ENCODE measurements around the gene THADA. TPM values are rescaled to one million over a fixed set of nuclear protein-coding genes. Genes with fewer than 3 reads are reported as not detected.
"Not testable (repeated sequence)": the region's sequence is repeated elsewhere in the genome, so short reads cannot be mapped to it uniquely, and the experiment has no call there.

The THADA gene
- total RNA-seq, 1 donor from 2014 or later: 43.3 TPM

GRCh38 chr2:43539436-43539835 is 56.4 kb downstream of the THADA start:
- no peak for DNase-seq (ENCODE audit: low read depth)

DNA sequence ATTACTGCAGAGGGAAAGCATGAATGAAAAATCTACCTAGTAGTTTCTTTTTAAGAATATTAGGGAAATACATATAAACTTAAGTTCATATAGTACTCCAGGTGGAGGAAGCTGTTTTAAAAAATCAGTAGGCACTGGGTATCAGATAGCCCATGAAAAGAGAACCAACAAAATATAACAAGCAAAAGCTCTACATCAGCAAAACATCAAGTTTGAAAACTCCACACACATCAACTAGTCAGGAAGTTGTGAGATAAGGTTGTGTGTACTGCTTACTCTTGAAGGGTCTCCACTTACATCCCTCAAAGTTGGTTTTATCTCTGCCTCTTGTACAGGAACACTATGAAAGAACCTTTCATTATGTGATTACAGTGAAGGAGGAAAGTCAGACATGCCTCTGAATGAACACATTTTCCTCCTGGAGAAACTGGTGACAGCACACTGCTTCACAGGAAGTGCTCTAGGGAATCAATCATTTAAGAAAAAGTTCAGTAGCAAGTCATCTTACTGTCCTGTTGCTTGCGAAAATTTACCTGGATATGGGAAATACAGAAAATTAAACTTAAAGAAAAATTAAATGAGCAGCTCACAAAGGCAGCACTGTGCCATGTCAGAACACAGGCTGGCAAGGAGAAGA is 57.7 kb downstream of the THADA start:
- DNase-seq (ENCODE audit: low read depth): no peak

- DNase-seq (ENCODE audit: low read depth): no peak
Measured at GRCh38 chr2:43537137-43537536, 58.7 kb downstream of the THADA start.

DNA sequence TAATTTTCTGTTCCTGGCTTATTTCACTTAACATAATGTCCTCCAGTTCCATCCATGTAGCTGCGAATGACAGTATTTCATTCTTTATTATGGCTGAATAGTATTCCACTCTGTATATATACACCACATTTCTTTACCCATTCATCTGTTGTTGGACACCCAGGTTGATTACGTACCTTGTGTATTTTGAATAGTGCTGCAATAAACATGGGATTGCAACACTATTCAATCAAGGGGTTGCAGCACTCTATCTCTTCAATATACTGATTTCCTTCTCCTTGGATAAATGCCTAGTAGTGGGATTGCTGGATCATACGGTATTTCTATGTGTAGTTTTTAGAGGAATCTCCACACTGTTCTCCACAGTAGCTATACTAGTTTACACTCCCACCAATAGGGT is 61.3 kb downstream of the THADA start:
- no peak for DNase-seq (ENCODE audit: low read depth)

- not testable (repeated sequence) for DNase-seq (ENCODE audit: low read depth)
Measured at GRCh38 chr2:43532572-43532971, 63.3 kb downstream of the THADA start.

- DNase-seq (ENCODE audit: low read depth): no peak
Measured at GRCh38 chr2:43531251-43531650, 64.6 kb downstream of the THADA start.

GRCh38 chr2:43526994-43527393 is 68.8 kb downstream of the THADA start:
- DNase-seq (ENCODE audit: low read depth): no peak

DNA sequence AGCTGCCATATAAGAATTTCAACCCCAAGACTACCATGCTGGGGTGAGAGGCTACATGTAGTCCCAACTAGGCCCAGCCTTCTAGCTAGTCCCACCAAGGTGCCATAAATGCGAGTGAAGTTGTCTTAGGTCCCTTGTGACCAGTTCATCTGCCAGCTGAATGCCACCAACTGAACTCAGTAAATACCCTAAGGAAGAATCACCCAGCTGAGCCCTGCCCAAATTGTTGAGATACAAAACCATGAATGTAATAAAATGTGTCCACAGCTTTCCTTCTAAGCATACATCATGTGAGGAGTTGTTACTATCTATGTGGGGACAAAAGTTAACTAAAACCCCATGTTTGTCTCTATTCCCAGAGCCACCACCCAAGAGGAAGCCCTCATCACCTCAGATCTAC is 70.3 kb downstream of the THADA start:
- DNase-seq (ENCODE audit: low read depth): no peak

- DNase-seq (ENCODE audit: low read depth): no peak
Measured at GRCh38 chr2:43524177-43524965, 71.5 kb downstream of the THADA start.

DNA sequence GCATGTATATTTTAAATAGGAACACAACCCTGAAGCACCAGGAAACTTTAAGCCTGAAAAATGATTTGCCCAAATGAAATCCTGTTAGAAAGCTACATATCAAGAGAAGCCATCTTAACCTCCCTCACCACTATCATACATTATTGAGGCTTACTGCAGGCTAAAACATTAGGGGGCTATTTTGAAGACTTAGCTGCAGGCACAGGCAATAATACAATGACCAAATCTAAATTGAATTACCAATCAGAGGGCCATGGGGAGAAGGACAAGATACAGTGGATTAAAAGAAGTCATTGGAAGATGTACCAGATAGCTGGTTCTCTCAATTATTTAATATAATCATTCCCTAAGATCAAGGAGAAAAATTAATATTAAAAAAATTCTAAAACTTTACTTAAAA is 73.7 kb downstream of the THADA start:
- DNase-seq (ENCODE audit: low read depth): no peak

- DNase-seq (ENCODE audit: low read depth): no peak
Measured at GRCh38 chr2:43521568-43521967, 74.3 kb downstream of the THADA start.

GRCh38 chr2:43520919-43521318 is 74.9 kb downstream of the THADA start:
- no peak for DNase-seq (ENCODE audit: low read depth)

GRCh38 chr2:43519643-43520221 is 76.1 kb downstream of the THADA start:
- peak; percentile 100 for DNase-seq (ENCODE audit: low read depth)

GRCh38 chr2:43518718-43519117 is 77.1 kb downstream of the THADA start:
- DNase-seq (ENCODE audit: low read depth): no peak

GRCh38 chr2:43518181-43518580 is 77.7 kb downstream of the THADA start:
- DNase-seq (ENCODE audit: low read depth): peak; percentile 37

DNA sequence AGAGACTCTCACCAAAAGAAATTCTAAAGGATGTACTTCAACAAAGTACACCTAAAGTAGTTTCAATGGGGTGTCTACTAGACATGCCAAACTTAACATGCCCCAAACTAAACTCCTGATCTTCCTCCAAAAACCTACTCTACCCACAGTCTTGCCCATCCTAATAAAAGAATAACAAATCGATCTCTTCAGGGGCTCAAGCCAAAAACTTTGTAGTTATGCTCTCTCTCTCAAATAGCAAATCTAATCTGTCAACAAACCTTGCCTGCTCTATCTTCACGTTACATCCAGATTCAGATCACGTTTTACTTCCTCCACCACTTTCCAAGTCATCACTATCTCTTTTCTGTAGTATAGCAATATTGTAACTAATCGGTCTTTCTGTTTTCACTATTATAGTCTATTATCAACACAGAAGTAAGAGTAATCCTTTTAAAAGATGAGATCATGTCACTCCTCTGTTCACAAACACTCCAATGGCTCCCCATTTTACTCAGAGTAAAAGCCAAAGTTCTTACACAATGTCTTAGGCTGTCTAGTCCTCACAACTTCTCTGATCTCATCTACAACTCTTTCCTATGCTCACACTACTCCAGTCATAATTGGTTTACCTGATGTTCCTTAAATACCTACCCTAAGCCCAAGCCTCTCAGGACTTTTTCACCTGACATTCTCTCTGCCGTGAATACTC is 79.9 kb downstream of the THADA start:
- no peak for DNase-seq (ENCODE audit: low read depth)

GRCh38 chr2:43515248-43515647 is 80.6 kb downstream of the THADA start:
- no peak for DNase-seq (ENCODE audit: low read depth)

DNA sequence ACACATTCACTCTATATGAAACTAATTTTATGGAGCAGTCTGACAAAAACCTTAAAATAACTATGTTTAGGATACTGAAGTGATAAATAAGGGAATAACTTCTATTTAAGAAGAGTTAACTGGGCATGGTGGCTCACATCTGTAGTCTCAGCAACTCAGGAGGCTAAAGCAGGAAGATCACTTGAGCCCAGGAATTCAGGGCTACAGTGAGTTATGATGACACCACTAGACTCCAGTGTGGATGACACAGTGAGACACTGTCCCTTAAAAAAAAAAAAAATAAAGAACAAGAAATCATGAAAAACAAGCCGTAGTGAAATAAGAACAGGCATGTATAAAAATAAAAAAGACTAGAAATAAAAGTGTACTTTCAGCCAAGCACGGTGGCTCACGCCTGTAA is 82.0 kb downstream of the THADA start:
- no peak for DNase-seq (ENCODE audit: low read depth)

DNA sequence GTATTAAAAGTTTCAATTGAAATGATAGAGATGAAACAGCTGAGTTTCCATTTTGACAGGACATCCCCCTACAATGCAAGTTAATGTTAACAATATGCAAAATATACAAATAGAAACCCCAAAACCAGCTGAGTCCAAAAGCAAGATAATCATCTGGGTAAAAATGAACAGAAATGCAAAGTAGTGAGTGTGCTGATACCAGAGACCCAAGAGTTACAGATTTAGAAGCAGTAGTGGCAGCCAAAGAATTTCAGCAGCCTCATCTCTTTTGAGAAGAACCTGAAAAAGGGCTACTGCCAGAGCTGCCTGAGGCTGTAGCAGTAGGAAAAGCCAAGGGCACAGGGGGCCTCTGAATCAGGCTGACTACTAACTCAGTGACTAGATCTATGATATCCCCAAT is 82.6 kb downstream of the THADA start:
- no peak for DNase-seq (ENCODE audit: low read depth)

DNA sequence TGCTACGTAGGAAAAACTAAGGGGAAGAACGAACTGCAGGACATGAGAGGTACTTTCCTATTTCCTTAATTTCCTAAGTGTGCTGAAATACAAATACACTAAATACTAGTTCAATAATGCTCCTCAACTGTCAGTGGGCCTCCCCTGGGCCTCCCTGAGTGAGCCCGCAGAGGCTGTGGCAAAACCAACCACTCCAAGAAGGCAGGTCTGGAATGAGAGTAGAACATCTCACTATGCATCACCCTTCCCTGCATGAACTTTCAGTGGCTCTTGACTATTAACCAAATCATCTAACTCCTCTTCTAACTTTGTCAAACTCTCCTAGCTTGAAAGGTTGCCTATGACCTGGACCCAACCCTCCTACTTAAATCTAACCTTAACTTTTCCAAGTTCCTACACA is 84.6 kb downstream of the THADA start:
- no peak for DNase-seq (ENCODE audit: low read depth)

- DNase-seq (ENCODE audit: low read depth): no peak
Measured at GRCh38 chr2:43509886-43510285, 86.0 kb downstream of the THADA start.

- no peak for DNase-seq (ENCODE audit: low read depth)
Measured at GRCh38 chr2:43508209-43508608, 87.6 kb downstream of the THADA start.

DNA sequence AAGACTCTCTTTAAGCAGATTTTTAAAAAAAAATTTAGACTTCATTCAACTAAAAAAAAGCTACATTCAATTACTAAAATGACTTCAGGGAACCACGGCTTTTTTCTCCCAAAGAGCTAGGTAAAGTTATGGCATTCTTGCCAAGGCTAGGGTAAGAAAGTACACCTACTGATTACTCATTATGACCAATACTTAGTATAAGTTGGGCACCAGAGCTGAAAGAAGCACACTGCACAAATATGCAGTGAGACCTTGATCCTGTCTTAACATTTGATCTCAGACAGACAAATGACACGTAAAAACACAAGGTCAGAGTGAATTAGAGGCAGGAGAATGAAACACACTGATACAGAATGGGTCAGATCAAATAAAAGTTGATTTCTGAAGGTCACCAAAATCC is 88.7 kb downstream of the THADA start:
- peak; percentile 76 for DNase-seq (ENCODE audit: low read depth)
